HG03342 (cell line): ENCODE data around the gene MTCL1.

Experiments
- ATAC-seq: cut with Tn5 transposase; IDR thresholded peaks from one replicate; pipeline ENCODE4 v1.9.1; 2021; ENCODE audit warnings: mild to moderate bottlenecking, moderate library complexity; ENCODE audit not compliant: unreplicated experiment

The MTCL1 gene

GRCh38 chr18:8806100-8806797 is 100.9 kb downstream of the MTCL1 start:
- no peak for ATAC-seq

- ATAC-seq = no peak
These were observed 101.6 kb downstream of the MTCL1 start for GRCh38 chr18:8806798-8807487.

GRCh38 chr18:8807488-8807805 is 102.1 kb downstream of the MTCL1 start:
- no peak for ATAC-seq

- no peak for ATAC-seq
These were observed 102.6 kb downstream of the MTCL1 start for GRCh38 chr18:8808001-8808400.

GRCh38 chr18:8809514-8809913 is 104.2 kb downstream of the MTCL1 start:
- ATAC-seq = no peak

- ATAC-seq = no peak
These were observed 104.8 kb downstream of the MTCL1 start for GRCh38 chr18:8810157-8810556.

GRCh38 chr18:8811115-8811514 is 105.8 kb downstream of the MTCL1 start:
- no peak for ATAC-seq

- no peak for ATAC-seq
These were observed 107.3 kb downstream of the MTCL1 start for GRCh38 chr18:8812631-8813030.

GRCh38 chr18:8813611-8814010 is 108.3 kb downstream of the MTCL1 start:
- no peak for ATAC-seq

GRCh38 chr18:8814206-8814605 is 108.8 kb downstream of the MTCL1 start:
- no peak for ATAC-seq

- ATAC-seq = no peak
These were observed 110.9 kb downstream of the MTCL1 start for GRCh38 chr18:8816220-8816619.

GRCh38 chr18:8816816-8817215 is 111.5 kb downstream of the MTCL1 start:
- no peak for ATAC-seq

- no peak for ATAC-seq
These were observed 113.6 kb downstream of the MTCL1 start for GRCh38 chr18:8818982-8819381.

- ATAC-seq = no peak
These were observed 115.2 kb downstream of the MTCL1 start for GRCh38 chr18:8820396-8821082.

GRCh38 chr18:8821083-8821465 is 115.7 kb downstream of the MTCL1 start:
- no peak for ATAC-seq

GRCh38 chr18:8821531-8821930 is 116.2 kb downstream of the MTCL1 start:
- ATAC-seq = no peak

GRCh38 chr18:8822643-8823042 is 117.3 kb downstream of the MTCL1 start:
- no peak for ATAC-seq

GRCh38 chr18:8823530-8823929 is 118.2 kb downstream of the MTCL1 start:
- no peak for ATAC-seq

GRCh38 chr18:8824846-8825245 is 119.5 kb downstream of the MTCL1 start:
- ATAC-seq = no peak

- ATAC-seq = no peak
These were observed 119.9 kb downstream of the MTCL1 start for GRCh38 chr18:8825273-8825672.

- no peak for ATAC-seq
These were observed 120.5 kb downstream of the MTCL1 start for GRCh38 chr18:8825729-8826375.

- ATAC-seq = no peak
These were observed 121.2 kb downstream of the MTCL1 start for GRCh38 chr18:8826514-8826913.
